ENCODE measurements around the gene ALDH1L1.

- no peak for TF ChIP-seq POLR2A (IDR thresholded peaks at IDR 0.05; ENCODE audit: low read length)
- no peak for TF ChIP-seq GATA1 (IDR thresholded peaks at IDR 0.05; ENCODE audit: low read depth, low read length)
Measured at GRCh38 chr3:126137490-126138130, 42.8 kb downstream of the ALDH1L1 start.

Data from erythroblast (primary cell).